Right lobe of liver (tissue), 6 donors: ENCODE data around the gene LIMK1. TPM values are rescaled to one million over a fixed set of nuclear protein-coding genes. Genes with fewer than 3 reads are reported as not detected.

Experiments
- ATAC-seq, 4 donors: fragments of 200-7000 bp; cut with Tn5 transposase; one replicate each; pipeline ENCODE4 v1.9.1; 2020; ENCODE audit warnings: mild to moderate bottlenecking in 4 of 4, moderate library complexity in 4 of 4
- DNase-seq, 3 donors: peaks; one replicate each; pipeline ENCODE4 v3.0.0-alpha.2; 2020
- H3K27ac ChIP-seq, 3 donors: fragments of 200-600 bp; one replicate each; pipeline ENCODE4 v1.8.0; 2022
- H3K27me3 ChIP-seq, 2 donors: fragments of 200-600 bp; one replicate each; pipeline ENCODE4 v1.8.0; 2022
- H3K36me3 ChIP-seq, 4 donors: fragments of 200-600 bp; sonication (generic) in 1 of 4; one replicate each; pipeline versions ENCODE4 v1.5.1 to v1.8.0; 2017 to 2022; ENCODE audit warnings: control low read depth in 1 of 4
- H3K4me1 ChIP-seq, 4 donors: fragments of 200-600 bp; sonication (generic) in 1 of 4; one replicate each; pipeline versions ENCODE4 v1.5.1 to v1.8.0; 2017 to 2022; ENCODE audit warnings: control low read depth in 1 of 4
- H3K4me3 ChIP-seq, 3 donors: fragments of 200-600 bp; one replicate each; pipeline ENCODE4 v1.8.0; 2022
- H3K9me3 ChIP-seq, 4 donors: fragments of 200-600 bp; sonication (generic) in 1 of 4; one replicate each; pipeline versions ENCODE4 v1.5.1 to v1.8.0; 2017 to 2022; ENCODE audit warnings: control low read depth in 1 of 4
- CTCF ChIP-seq, 4 donors: fragments of 200-600 bp in 3 of 4; fragments of 450-650 bp in 1 of 4; IDR thresholded peaks; one replicate each; pipeline versions ENCODE4 v1.5.1 to v1.8.0; 2016 to 2022; ENCODE audit warnings: antibody characterized with exemption in 4 of 4, mild to moderate bottlenecking in 2 of 4
- POLR2A ChIP-seq: fragments of 450-650 bp; IDR thresholded peaks from one replicate; pipeline ENCODE4 v1.6.1; 2017; ENCODE audit warnings: antibody characterized with exemption, mild to moderate bottlenecking
- WGBS: methylation state at CpG from one replicate; pipeline ENCODE4 v1.1.6; 2018; ENCODE audit warnings: low coverage, low lambda C conversion rate; ENCODE audit not compliant: insufficient coverage; ENCODE audit errors: missing lambda C conversion rate; 5-methylcytosine and 5-hydroxymethylcytosine counted together
- intact Hi-C, 2 donors: fragments of 100-400 bp; cut with DNase I; formaldehyde crosslinking; loops; one replicate each; pipeline versions ENCODE4 v1.11.2 to v1.14.1; 2022
- total RNA-seq, 6 experiments: library from RNA; depleted of rRNA in 2 of 6; stranded (reverse); fragments of >200 nt in 2 of 6; fragmentation: NEBNext Ultra II Directional in 3 of 6; extraction: Animal tissue kit (Norgen Biotek cat#: 25700) in 3 of 6; gene quantifications; one replicate each; pipeline versions ENCODE4 v1.1.0 to v1.2.4, GENCODE V29; 2016 to 2023
- donor health status: DM: no; HTN: yes; CAD: no.
- donor health status: DM: no; HTN: no; CAD: no.
- donor health status: DM: no; HTN: no; CAD: no.
- donor health status: DM: no; HTN: yes; CAD: no.
- donor health status: DM: no; HTN: yes; CAD: no.

LIMK1 gene
- total RNA-seq, 6 experiments from 2014 or later, result 3.1 to 9.9 (median 5.8) TPM

GRCh38 chr7:74063223-74063641, 20.4 kb upstream of the LIMK1 start:
- no peaks in the 10 kb centered on the region for H3K9me3 ChIP-seq
- H3K27me3 ChIP-seq, result no peaks in the 10 kb centered on the region
- H3K4me3 ChIP-seq, result no peak overlapping the region
- TF ChIP-seq CTCF (IDR thresholded peaks at IDR 0.05), result no peak
- no peak for TF ChIP-seq POLR2A
- intact Hi-C loops, result loop anchor here in 1 of 2 donors (10.0 kb wide), 1 partner anchor 332 kb away; no protein-coding TSS in a partner anchor
- ATAC-seq, result no peak
- no peak overlapping the region for H3K27ac ChIP-seq
- peaks cover 0 to 16% (median 5%) of the 10 kb centered on the region in 4 donors for H3K4me1 ChIP-seq
- WGBS, result no CpG with 5 or more reads among the region's 14 CpGs
- peak in 1 of 3 donors; percentile 51 for DNase-seq
- no peaks in the 10 kb centered on the region for H3K36me3 ChIP-seq

- Histone ChIP-seq H3K9me3 (no peaks in the 10 kb centered on the region), H3K4me3 (no peak overlapping the region), H3K27me3 (no peaks in the 10 kb centered on the region), H3K4me1 (peaks cover 0 to 16% (median 5%) of the 10 kb centered on the region in 4 donors), H3K36me3 (no peaks in the 10 kb centered on the region), H3K27ac (no peak overlapping the region)
- WGBS, result 100% methylated on average over 1 of the region's 12 CpGs
- ATAC-seq, result no peak
- DNase-seq, result peak in 1 of 3 donors; percentile 21
- intact Hi-C loops, result loop anchor here in 1 of 2 donors (10.0 kb wide), 1 partner anchor 331 kb away; no protein-coding TSS in a partner anchor
- TF ChIP-seq POLR2A, result no peak
- no peak for TF ChIP-seq CTCF (IDR thresholded peaks at IDR 0.05)
Measured at GRCh38 chr7:74063646-74064045, 20.0 kb upstream of the LIMK1 start.

- TF ChIP-seq POLR2A (no peak), CTCF (IDR thresholded peaks at IDR 0.05) (no peak)
- 82% methylated on average over 4 of the region's 4 CpGs for WGBS
- no peaks in the 10 kb centered on the region for H3K9me3 ChIP-seq
- H3K36me3 ChIP-seq, result no peaks in the 10 kb centered on the region
- intact Hi-C loops, result loop anchor here (5.0 to 10.0 kb wide), 2 partner anchors 330 to 338 kb away; no protein-coding TSS in a partner anchor
- H3K4me3 ChIP-seq, result no peak overlapping the region
- ATAC-seq (no peak), DNase-seq (peak in 1 of 3 donors; percentile 15)
- no peaks in the 10 kb centered on the region for H3K27me3 ChIP-seq
- no peak overlapping the region for H3K27ac ChIP-seq
- peaks cover 0 to 11% (median 3%) of the 10 kb centered on the region in 4 donors for H3K4me1 ChIP-seq
Measured at GRCh38 chr7:74064696-74065095, 18.9 kb upstream of the LIMK1 start.

- WGBS, result 61% methylated on average over 2 of the region's 3 CpGs
- Histone ChIP-seq H3K4me3 (no peak overlapping the region), H3K4me1 (peaks cover 0 to 6% (median 2%) of the 10 kb centered on the region in 4 donors), H3K27me3 (no peaks in the 10 kb centered on the region), H3K9me3 (no peaks in the 10 kb centered on the region), H3K27ac (no peak overlapping the region), H3K36me3 (no peaks in the 10 kb centered on the region)
- peak in 1 of 3 donors; percentile 33 for DNase-seq
- no peak for ATAC-seq
- TF ChIP-seq CTCF (IDR thresholded peaks at IDR 0.05) (no peak), POLR2A (no peak)
- intact Hi-C loops, result loop anchor here (5.0 to 10.0 kb wide), 2 partner anchors 328 to 336 kb away; no protein-coding TSS in a partner anchor
Measured at GRCh38 chr7:74066626-74067025, 17.0 kb upstream of the LIMK1 start.
